B cell (primary cell): ENCODE measurements around the gene AKAP14.

ENCODE experiments used
- EZH2 ChIP-seq: IDR thresholded peaks from 2 replicates; pipeline ENCODE4 v1.6.1; 2012; ENCODE audit warnings: borderline replicate concordance, low read depth, mild to moderate bottlenecking, moderate library complexity, low read length; ENCODE audit not compliant: insufficient read depth, poor library complexity, severe bottlenecking
- TF ChIP-seq, protein P1 (sequence below): fragments of 200-600 bp; IDR thresholded peaks from one replicate; pipeline ENCODE4 v1.8.0; 2022; ENCODE audit warnings: antibody characterized with exemption, mild to moderate bottlenecking

GRCh38 chrX:119870626-119871131 lies 25.0 kb upstream of the AKAP14 start:
- TF ChIP-seq EZH2, result no peak
- TF ChIP-seq, protein P1, sequence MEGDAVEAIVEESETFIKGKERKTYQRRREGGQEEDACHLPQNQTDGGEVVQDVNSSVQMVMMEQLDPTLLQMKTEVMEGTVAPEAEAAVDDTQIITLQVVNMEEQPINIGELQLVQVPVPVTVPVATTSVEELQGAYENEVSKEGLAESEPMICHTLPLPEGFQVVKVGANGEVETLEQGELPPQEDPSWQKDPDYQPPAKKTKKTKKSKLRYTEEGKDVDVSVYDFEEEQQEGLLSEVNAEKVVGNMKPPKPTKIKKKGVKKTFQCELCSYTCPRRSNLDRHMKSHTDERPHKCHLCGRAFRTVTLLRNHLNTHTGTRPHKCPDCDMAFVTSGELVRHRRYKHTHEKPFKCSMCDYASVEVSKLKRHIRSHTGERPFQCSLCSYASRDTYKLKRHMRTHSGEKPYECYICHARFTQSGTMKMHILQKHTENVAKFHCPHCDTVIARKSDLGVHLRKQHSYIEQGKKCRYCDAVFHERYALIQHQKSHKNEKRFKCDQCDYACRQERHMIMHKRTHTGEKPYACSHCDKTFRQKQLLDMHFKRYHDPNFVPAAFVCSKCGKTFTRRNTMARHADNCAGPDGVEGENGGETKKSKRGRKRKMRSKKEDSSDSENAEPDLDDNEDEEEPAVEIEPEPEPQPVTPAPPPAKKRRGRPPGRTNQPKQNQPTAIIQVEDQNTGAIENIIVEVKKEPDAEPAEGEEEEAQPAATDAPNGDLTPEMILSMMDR, result no peak
